ENCODE results near the gene PTPRB.
"Not testable (repeated sequence)": the region's sequence is repeated elsewhere in the genome, so short reads cannot be mapped to it uniquely, and the experiment has no call there.

PTPRB gene

GRCh38 chr12:70551731-70552130 is 85.5 kb downstream of the PTPRB start:
- FAIRE-seq = no peak

GRCh38 chr12:70550180-70550577 is 87.0 kb downstream of the PTPRB start:
- DNase-seq (ENCODE audit: insufficient read length, low spot score) (no peak), FAIRE-seq (no peak)

More at GRCh38 chr12:70551731-70552130, 85.5 kb downstream of the PTPRB start:
- DNase-seq (ENCODE audit: insufficient read length, low spot score) = no peak

- DNase-seq (ENCODE audit: insufficient read length, low spot score) = no peak
These were observed 87.7 kb downstream of the PTPRB start for GRCh38 chr12:70549340-70550179.

GRCh38 chr12:70543444-70543843 is 93.8 kb downstream of the PTPRB start:
- FAIRE-seq (no peak), DNase-seq (ENCODE audit: insufficient read length, low spot score) (no peak)

More at GRCh38 chr12:70549340-70550179, 87.7 kb downstream of the PTPRB start:
- FAIRE-seq = no peak

- FAIRE-seq (no peak), DNase-seq (ENCODE audit: insufficient read length, low spot score) (no peak)
These were observed 96.2 kb downstream of the PTPRB start for GRCh38 chr12:70540996-70541395.

- FAIRE-seq = no peak
These were observed 100.6 kb downstream of the PTPRB start for GRCh38 chr12:70536650-70537049.

GRCh38 chr12:70535896-70536374 is 101.3 kb downstream of the PTPRB start:
- DNase-seq (ENCODE audit: insufficient read length, low spot score) (no peak), FAIRE-seq (no peak)

More at GRCh38 chr12:70536650-70537049, 100.6 kb downstream of the PTPRB start:
- DNase-seq (ENCODE audit: insufficient read length, low spot score) = no peak

GRCh38 chr12:70534466-70534865 is 102.8 kb downstream of the PTPRB start:
- FAIRE-seq = no peak
- no peak for DNase-seq (ENCODE audit: insufficient read length, low spot score)

GRCh38 chr12:70529647-70530046 is 107.6 kb downstream of the PTPRB start:
- DNase-seq (ENCODE audit: insufficient read length, low spot score) = no peak
- FAIRE-seq = no peak

GRCh38 chr12:70520847-70521246 is 116.4 kb downstream of the PTPRB start:
- no peak for DNase-seq (ENCODE audit: insufficient read length, low spot score)
- no peak for FAIRE-seq

GRCh38 chr12:70513426-70513825 is 123.8 kb downstream of the PTPRB start:
- DNase-seq (ENCODE audit: insufficient read length, low spot score) = no peak
- FAIRE-seq = no peak

GRCh38 chr12:70508178-70508577 is 129.1 kb downstream of the PTPRB start:
- FAIRE-seq (no peak), DNase-seq (ENCODE audit: insufficient read length, low spot score) (no peak)

GRCh38 chr12:70507442-70507841 is 129.8 kb downstream of the PTPRB start:
- DNase-seq (ENCODE audit: insufficient read length, low spot score) = no peak
- FAIRE-seq = no peak

- no peak for FAIRE-seq
- no peak for DNase-seq (ENCODE audit: insufficient read length, low spot score)
These were observed 139.7 kb downstream of the PTPRB start for GRCh38 chr12:70497508-70497907.

- not testable (repeated sequence) for FAIRE-seq; DNase-seq (ENCODE audit: insufficient read length, low spot score)
These were observed 144.3 kb downstream of the PTPRB start for GRCh38 chr12:70492904-70493303.

- DNase-seq (ENCODE audit: insufficient read length, low spot score); FAIRE-seq: not testable (repeated sequence)
These were observed 146.3 kb downstream of the PTPRB start for GRCh38 chr12:70490928-70491327.

GRCh38 chr12:70487440-70487839 is 149.8 kb downstream of the PTPRB start:
- FAIRE-seq (no peak), DNase-seq (ENCODE audit: insufficient read length, low spot score) (no peak)

GRCh38 chr12:70486588-70486987 is 150.6 kb downstream of the PTPRB start:
- DNase-seq (ENCODE audit: insufficient read length, low spot score) = no peak
- no peak for FAIRE-seq

GRCh38 chr12:70485704-70486103 is 151.5 kb downstream of the PTPRB start:
- FAIRE-seq (no peak), DNase-seq (ENCODE audit: insufficient read length, low spot score) (no peak)

GRCh38 chr12:70484464-70484863 is 152.8 kb downstream of the PTPRB start:
- no peak for DNase-seq (ENCODE audit: insufficient read length, low spot score)
- no peak for FAIRE-seq

- no peak for FAIRE-seq
These were observed 154.5 kb downstream of the PTPRB start for GRCh38 chr12:70482764-70483163.

GRCh38 chr12:70469221-70469820 is 167.9 kb downstream of the PTPRB start:
- FAIRE-seq (no peak), DNase-seq (ENCODE audit: insufficient read length, low spot score) (no peak)

More at GRCh38 chr12:70482764-70483163, 154.5 kb downstream of the PTPRB start:
- DNase-seq (ENCODE audit: insufficient read length, low spot score) = no peak
